ENCODE results near the gene NR3C2.

NR3C2 gene

DNA sequence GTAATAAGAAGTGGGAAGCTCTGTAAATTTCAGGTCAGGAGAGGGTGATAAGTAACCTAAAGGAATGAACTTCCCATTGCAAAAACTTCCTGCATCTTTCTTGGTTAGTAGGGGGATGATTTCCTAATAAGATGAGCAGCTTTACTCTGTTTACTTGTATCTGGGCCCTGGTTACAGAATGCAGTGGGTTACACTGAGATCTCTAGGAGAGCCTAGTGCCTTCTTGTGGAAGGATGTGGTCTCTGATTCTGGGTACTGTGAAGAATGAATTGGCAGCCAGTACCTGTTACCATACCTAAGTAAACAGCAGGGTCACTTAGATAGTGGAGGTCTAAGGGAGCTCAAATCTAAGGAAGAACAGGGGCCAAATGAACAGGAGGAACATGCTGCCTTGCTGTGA lies 389.8 kb downstream of the NR3C2 start:
- H3K4me3 ChIP-seq (ENCODE audit: insufficient read depth, low read length, poor library complexity, severe bottlenecking): no peak overlapping the region
- no peaks in the 10 kb centered on the region for H3K27me3 ChIP-seq (ENCODE audit: low read length)
- H3K9me3 ChIP-seq (ENCODE audit: insufficient read depth, low read length): no peaks in the 10 kb centered on the region
- H3K27ac ChIP-seq (ENCODE audit: low read depth, low read length): peak overlapping the region; percentile 89
- H3K79me2 ChIP-seq (ENCODE audit: insufficient read depth, low read length): no peaks in the 10 kb centered on the region
- H3K4me2 ChIP-seq (ENCODE audit: low read depth, low read length, poor library complexity, severe bottlenecking): no peak overlapping the region
- no peak for TF ChIP-seq EZH2phosphoT487 (conservative IDR thresholded peaks at IDR 0.05; ENCODE audit: low read length)
- TF ChIP-seq, protein P1, sequence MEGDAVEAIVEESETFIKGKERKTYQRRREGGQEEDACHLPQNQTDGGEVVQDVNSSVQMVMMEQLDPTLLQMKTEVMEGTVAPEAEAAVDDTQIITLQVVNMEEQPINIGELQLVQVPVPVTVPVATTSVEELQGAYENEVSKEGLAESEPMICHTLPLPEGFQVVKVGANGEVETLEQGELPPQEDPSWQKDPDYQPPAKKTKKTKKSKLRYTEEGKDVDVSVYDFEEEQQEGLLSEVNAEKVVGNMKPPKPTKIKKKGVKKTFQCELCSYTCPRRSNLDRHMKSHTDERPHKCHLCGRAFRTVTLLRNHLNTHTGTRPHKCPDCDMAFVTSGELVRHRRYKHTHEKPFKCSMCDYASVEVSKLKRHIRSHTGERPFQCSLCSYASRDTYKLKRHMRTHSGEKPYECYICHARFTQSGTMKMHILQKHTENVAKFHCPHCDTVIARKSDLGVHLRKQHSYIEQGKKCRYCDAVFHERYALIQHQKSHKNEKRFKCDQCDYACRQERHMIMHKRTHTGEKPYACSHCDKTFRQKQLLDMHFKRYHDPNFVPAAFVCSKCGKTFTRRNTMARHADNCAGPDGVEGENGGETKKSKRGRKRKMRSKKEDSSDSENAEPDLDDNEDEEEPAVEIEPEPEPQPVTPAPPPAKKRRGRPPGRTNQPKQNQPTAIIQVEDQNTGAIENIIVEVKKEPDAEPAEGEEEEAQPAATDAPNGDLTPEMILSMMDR (IDR thresholded peaks at IDR 0.05; ENCODE audit: insufficient read depth, low read length, poor library complexity, severe bottlenecking): no peak
- H3K36me3 ChIP-seq (ENCODE audit: low read length): no peaks in the 10 kb centered on the region
- H3K9me2 ChIP-seq (replicated peaks; ENCODE audit: insufficient read depth, low read length): no peaks in the 10 kb centered on the region
- no peak overlapping the region for H3K9ac ChIP-seq (ENCODE audit: low read length)
- H4K20me1 ChIP-seq (ENCODE audit: low read depth, low read length): no peaks in the 10 kb centered on the region
- no peak overlapping the region for H2AFZ ChIP-seq (ENCODE audit: low read depth, low read length, severe bottlenecking)
- peaks cover 30% of the 10 kb centered on the region for H3F3A ChIP-seq (ENCODE audit: insufficient read depth)

DNA sequence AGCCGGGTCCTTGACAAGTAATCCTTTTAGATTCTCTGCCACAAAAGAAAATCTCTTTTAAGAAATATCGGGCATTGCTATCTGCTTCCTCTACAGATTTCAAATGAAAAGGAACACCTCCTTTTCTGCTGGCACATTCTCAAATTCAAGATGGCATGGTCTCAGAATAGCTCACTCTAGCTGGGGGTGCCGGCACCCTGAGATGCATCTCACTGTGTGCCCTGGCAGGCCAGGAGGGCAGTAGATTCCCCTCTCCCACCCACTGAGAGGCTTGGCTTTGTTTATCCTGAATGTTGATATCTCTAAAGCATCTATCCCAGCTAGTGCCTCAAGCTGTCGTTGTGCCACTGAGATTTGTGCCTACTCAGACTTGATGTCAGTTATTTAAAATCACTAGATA lies 390.8 kb downstream of the NR3C2 start:
- Histone ChIP-seq H3K27ac (ENCODE audit: low read depth, low read length) (no peak overlapping the region), H3K9me3 (ENCODE audit: insufficient read depth, low read length) (no peaks in the 10 kb centered on the region), H3K36me3 (ENCODE audit: low read length) (no peaks in the 10 kb centered on the region), H3K79me2 (ENCODE audit: insufficient read depth, low read length) (no peaks in the 10 kb centered on the region), H4K20me1 (ENCODE audit: low read depth, low read length) (no peaks in the 10 kb centered on the region), H3K9me2 (replicated peaks; ENCODE audit: insufficient read depth, low read length) (no peaks in the 10 kb centered on the region), H3K4me2 (ENCODE audit: low read depth, low read length, poor library complexity, severe bottlenecking) (no peak overlapping the region), H3K27me3 (ENCODE audit: low read length) (no peaks in the 10 kb centered on the region), H3K9ac (ENCODE audit: low read length) (no peak overlapping the region), H3F3A (ENCODE audit: insufficient read depth) (peaks cover 27% of the 10 kb centered on the region), H2AFZ (ENCODE audit: low read depth, low read length, severe bottlenecking) (no peak overlapping the region), H3K4me3 (ENCODE audit: insufficient read depth, low read length, poor library complexity, severe bottlenecking) (no peak overlapping the region)
- TF ChIP-seq EZH2phosphoT487 (conservative IDR thresholded peaks at IDR 0.05; ENCODE audit: low read length): no peak
- TF ChIP-seq, protein P1 (IDR thresholded peaks at IDR 0.05; ENCODE audit: insufficient read depth, low read length, poor library complexity, severe bottlenecking): no peak

DNA sequence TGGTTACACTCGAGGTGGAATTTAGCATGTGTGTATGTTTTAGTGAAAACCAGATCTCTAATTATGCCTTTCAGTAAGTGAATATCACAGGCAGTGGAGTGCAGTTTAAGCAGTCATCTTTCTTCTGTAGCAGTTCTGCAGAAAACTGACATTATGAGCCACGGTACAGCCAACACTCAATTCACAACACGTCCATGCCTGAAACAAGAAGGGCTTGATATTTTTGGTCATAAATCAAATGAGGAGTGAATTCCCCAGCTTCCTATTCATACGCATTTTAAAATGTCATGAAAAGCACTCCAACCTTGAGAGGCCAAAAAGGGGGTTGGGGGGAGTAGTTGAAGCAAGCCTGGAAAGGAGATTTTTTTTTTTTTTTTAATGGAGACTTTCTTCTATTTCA lies 393.6 kb downstream of the NR3C2 start:
- no peaks in the 10 kb centered on the region for H3K36me3 ChIP-seq (ENCODE audit: low read length)
- no peaks in the 10 kb centered on the region for H4K20me1 ChIP-seq (ENCODE audit: low read depth, low read length)
- no peaks in the 10 kb centered on the region for H3K79me2 ChIP-seq (ENCODE audit: insufficient read depth, low read length)
- no peak overlapping the region for H3K4me2 ChIP-seq (ENCODE audit: low read depth, low read length, poor library complexity, severe bottlenecking)
- H3K9me2 ChIP-seq (replicated peaks; ENCODE audit: insufficient read depth, low read length): no peaks in the 10 kb centered on the region
- H3K9ac ChIP-seq (ENCODE audit: low read length): no peak overlapping the region
- H3K9me3 ChIP-seq (ENCODE audit: insufficient read depth, low read length): no peaks in the 10 kb centered on the region
- no peak overlapping the region for H3K27ac ChIP-seq (ENCODE audit: low read depth, low read length)
- H3F3A ChIP-seq (ENCODE audit: insufficient read depth): peaks cover 10% of the 10 kb centered on the region
- no peaks in the 10 kb centered on the region for H3K27me3 ChIP-seq (ENCODE audit: low read length)
- H2AFZ ChIP-seq (ENCODE audit: low read depth, low read length, severe bottlenecking): no peak overlapping the region
- no peak overlapping the region for H3K4me3 ChIP-seq (ENCODE audit: insufficient read depth, low read length, poor library complexity, severe bottlenecking)
- TF ChIP-seq EZH2phosphoT487 (conservative IDR thresholded peaks at IDR 0.05; ENCODE audit: low read length): no peak
- TF ChIP-seq, protein P1 (IDR thresholded peaks at IDR 0.05; ENCODE audit: insufficient read depth, low read length, poor library complexity, severe bottlenecking): no peak
